Ishikawa (cell line): ENCODE results near the gene SELENOM.

Experiments
- CEBPB ChIP-seq: IDR thresholded peaks from 2 replicates; pipeline ENCODE4 v1.6.1; 2012
- EGR1 ChIP-seq: IDR thresholded peaks from 2 replicates; pipeline ENCODE4 v1.6.1; 2012
- EP300 ChIP-seq: IDR thresholded peaks from 2 replicates; pipeline ENCODE4 v1.6.1; 2012; ENCODE audit warnings: borderline replicate concordance
- FOXM1 ChIP-seq: IDR thresholded peaks from 2 replicates; pipeline ENCODE4 v1.6.1; 2012; ENCODE audit warnings: low read depth, borderline replicate concordance
- RAD21 ChIP-seq: IDR thresholded peaks from 2 replicates; pipeline ENCODE4 v1.6.1; 2012; ENCODE audit warnings: low read depth
- TAF1 ChIP-seq: IDR thresholded peaks from 2 replicates; pipeline ENCODE4 v1.6.1; 2012; ENCODE audit warnings: low read depth, mild to moderate bottlenecking
- TCF12 ChIP-seq: IDR thresholded peaks from 2 replicates; pipeline ENCODE4 v1.6.1; 2012; ENCODE audit warnings: low read depth
- TEAD4 ChIP-seq: IDR thresholded peaks from 2 replicates; pipeline ENCODE4 v1.6.1; 2012
- YY1 ChIP-seq: IDR thresholded peaks from 2 replicates; pipeline ENCODE4 v1.6.1; 2012; ENCODE audit warnings: low read depth
- ZBTB7A ChIP-seq: IDR thresholded peaks from 2 replicates; pipeline ENCODE4 v1.6.1; 2012; ENCODE audit warnings: low read depth
- TF ChIP-seq, protein P1 (sequence below): IDR thresholded peaks from 2 replicates; pipeline ENCODE4 v1.6.1; 2012
- TF ChIP-seq, protein P2 (sequence below): IDR thresholded peaks from 2 replicates; pipeline ENCODE4 v1.6.1; 2012; ENCODE audit warnings: low read depth, mild to moderate bottlenecking
- TF ChIP-seq, protein P3 (sequence below): IDR thresholded peaks from 2 replicates; pipeline ENCODE4 v1.6.1; 2012

DNA sequence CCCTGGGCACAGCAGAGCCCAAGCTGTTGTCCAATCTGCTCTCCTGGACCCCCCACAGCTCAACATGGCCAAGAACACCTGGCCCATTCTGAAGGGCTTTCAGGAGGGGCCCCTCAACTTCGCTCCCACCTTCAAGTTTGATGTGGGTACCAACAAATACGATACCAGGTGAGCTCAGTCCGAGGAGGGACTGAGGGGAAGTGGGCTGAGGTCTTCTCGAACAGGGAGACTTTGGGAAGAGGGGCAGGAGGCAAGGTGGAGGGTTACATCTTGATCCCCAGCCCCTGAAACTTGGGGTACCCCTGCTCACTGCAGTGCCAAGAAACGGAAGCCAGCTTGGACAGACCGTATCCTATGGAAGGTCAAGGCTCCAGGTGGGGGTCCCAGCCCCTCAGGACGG is 20.8 kb upstream of the SELENOM start:
- TF ChIP-seq, protein P1, sequence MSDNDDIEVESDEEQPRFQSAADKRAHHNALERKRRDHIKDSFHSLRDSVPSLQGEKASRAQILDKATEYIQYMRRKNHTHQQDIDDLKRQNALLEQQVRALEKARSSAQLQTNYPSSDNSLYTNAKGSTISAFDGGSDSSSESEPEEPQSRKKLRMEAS = no peak
- TF ChIP-seq, protein P2, sequence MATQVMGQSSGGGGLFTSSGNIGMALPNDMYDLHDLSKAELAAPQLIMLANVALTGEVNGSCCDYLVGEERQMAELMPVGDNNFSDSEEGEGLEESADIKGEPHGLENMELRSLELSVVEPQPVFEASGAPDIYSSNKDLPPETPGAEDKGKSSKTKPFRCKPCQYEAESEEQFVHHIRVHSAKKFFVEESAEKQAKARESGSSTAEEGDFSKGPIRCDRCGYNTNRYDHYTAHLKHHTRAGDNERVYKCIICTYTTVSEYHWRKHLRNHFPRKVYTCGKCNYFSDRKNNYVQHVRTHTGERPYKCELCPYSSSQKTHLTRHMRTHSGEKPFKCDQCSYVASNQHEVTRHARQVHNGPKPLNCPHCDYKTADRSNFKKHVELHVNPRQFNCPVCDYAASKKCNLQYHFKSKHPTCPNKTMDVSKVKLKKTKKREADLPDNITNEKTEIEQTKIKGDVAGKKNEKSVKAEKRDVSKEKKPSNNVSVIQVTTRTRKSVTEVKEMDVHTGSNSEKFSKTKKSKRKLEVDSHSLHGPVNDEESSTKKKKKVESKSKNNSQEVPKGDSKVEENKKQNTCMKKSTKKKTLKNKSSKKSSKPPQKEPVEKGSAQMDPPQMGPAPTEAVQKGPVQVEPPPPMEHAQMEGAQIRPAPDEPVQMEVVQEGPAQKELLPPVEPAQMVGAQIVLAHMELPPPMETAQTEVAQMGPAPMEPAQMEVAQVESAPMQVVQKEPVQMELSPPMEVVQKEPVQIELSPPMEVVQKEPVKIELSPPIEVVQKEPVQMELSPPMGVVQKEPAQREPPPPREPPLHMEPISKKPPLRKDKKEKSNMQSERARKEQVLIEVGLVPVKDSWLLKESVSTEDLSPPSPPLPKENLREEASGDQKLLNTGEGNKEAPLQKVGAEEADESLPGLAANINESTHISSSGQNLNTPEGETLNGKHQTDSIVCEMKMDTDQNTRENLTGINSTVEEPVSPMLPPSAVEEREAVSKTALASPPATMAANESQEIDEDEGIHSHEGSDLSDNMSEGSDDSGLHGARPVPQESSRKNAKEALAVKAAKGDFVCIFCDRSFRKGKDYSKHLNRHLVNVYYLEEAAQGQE = no peak
- TF ChIP-seq TAF1 = no peak
- TF ChIP-seq YY1 = no peak
- no peak for TF ChIP-seq CEBPB
- no peak for TF ChIP-seq EGR1
- TF ChIP-seq EP300 = no peak
- no peak for TF ChIP-seq FOXM1
- TF ChIP-seq, protein P3, sequence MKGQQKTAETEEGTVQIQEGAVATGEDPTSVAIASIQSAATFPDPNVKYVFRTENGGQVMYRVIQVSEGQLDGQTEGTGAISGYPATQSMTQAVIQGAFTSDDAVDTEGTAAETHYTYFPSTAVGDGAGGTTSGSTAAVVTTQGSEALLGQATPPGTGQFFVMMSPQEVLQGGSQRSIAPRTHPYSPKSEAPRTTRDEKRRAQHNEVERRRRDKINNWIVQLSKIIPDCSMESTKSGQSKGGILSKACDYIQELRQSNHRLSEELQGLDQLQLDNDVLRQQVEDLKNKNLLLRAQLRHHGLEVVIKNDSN = no peak
- no peak for TF ChIP-seq RAD21
- no peak for TF ChIP-seq ZBTB7A
- no peak for TF ChIP-seq TEAD4
- TF ChIP-seq TCF12 = no peak
